ENCODE data around the gene HLA-DQA1. TPM values are rescaled to one million over a fixed set of nuclear protein-coding genes. Genes with fewer than 3 reads are reported as not detected.
A peak's percentile ranks its signal among the peaks of the same experiment; 100 is the strongest.

The HLA-DQA1 gene
- total RNA-seq, 2 experiments from 2014 or later, result 0.79 to 32.3 TPM

GRCh38 chr6:32624565-32624964 is 12.6 kb upstream of the HLA-DQA1 start:
- peak overlapping the region; percentile 22 for H3K4me3 ChIP-seq (ENCODE audit: low read depth, low read length, poor library complexity, severe bottlenecking)
- no peaks in the 10 kb centered on the region for H3K9me3 ChIP-seq (ENCODE audit: low read length)
- peak overlapping the region; percentile 91 for H3K27ac ChIP-seq (ENCODE audit: low read depth, low read length, poor library complexity, severe bottlenecking)
- DNase-seq (ENCODE audit: low spot score), result no peak
- POLR2A ChIA-PET, result interaction anchor here (0.7 to 1.3 kb wide), 2 partner anchors 36 to 361 kb away, joined by 3 to 6 read pairs; no protein-coding TSS in a partner anchor
- H3K4me1 ChIP-seq (ENCODE audit: insufficient read depth, low read length, poor library complexity, severe bottlenecking), result peaks cover 80% of the 10 kb centered on the region
- H3K4me2 ChIP-seq (ENCODE audit: low read length), result peak overlapping the region; percentile 60
- intact Hi-C loops (cut with micrococcal nuclease; ENCODE audit: unreplicated experiment), result loop anchor here (5.0 to 10.0 kb wide), 3 partner anchors 187 to 380 kb away; partner anchors contain the start of gene HLA-DRA
- H2AFZ ChIP-seq (ENCODE audit: low read length), result no peak overlapping the region
- H4K20me1 ChIP-seq (ENCODE audit: insufficient read depth, low read length), result no peaks in the 10 kb centered on the region
- H3K9me2 ChIP-seq (ENCODE audit: insufficient read depth, low read length), result no peaks in the 10 kb centered on the region
- no peaks in the 10 kb centered on the region for H3K79me2 ChIP-seq (ENCODE audit: insufficient read depth, low read depth, low read length)
- CTCF ChIA-PET (ENCODE audit: unreplicated experiment), result interaction anchor here (0.6 kb wide), 1 partner anchor 65 kb away, joined by 3 read pairs; no protein-coding TSS in a partner anchor
- no TSS peak for BruUV-seq (replicated peaks)
- no peaks in the 10 kb centered on the region for H3K36me3 ChIP-seq (ENCODE audit: insufficient read depth, low read length)
- no peak for TF ChIP-seq CTCF (conservative IDR thresholded peaks at IDR 0.05; ENCODE audit: low read length)
- no peak for TF ChIP-seq EZH2phosphoT487 (IDR thresholded peaks at IDR 0.05; ENCODE audit: borderline replicate concordance, low read depth, low read length)

GRCh38 chr6:32625137-32625536 is 12.1 kb upstream of the HLA-DQA1 start:
- Histone ChIP-seq H2AFZ (ENCODE audit: low read length) (no peak overlapping the region), H3K4me3 (ENCODE audit: low read depth, low read length, poor library complexity, severe bottlenecking) (peak overlapping the region; percentile 22), H3K9me3 (ENCODE audit: low read length) (no peaks in the 10 kb centered on the region), H4K20me1 (ENCODE audit: insufficient read depth, low read length) (no peaks in the 10 kb centered on the region), H3K36me3 (ENCODE audit: insufficient read depth, low read length) (no peaks in the 10 kb centered on the region), H3K9me2 (ENCODE audit: insufficient read depth, low read length) (no peaks in the 10 kb centered on the region), H3K4me1 (ENCODE audit: insufficient read depth, low read length, poor library complexity, severe bottlenecking) (peaks cover 80% of the 10 kb centered on the region), H3K79me2 (ENCODE audit: insufficient read depth, low read depth, low read length) (no peaks in the 10 kb centered on the region), H3K27ac (ENCODE audit: low read depth, low read length, poor library complexity, severe bottlenecking) (peak overlapping the region; percentile 36), H3K4me2 (ENCODE audit: low read length) (peak overlapping the region; percentile 60)
- POLR2A ChIA-PET, result no interaction called here
- BruUV-seq (replicated peaks), result no TSS peak
- intact Hi-C loops (cut with micrococcal nuclease; ENCODE audit: unreplicated experiment), result loop anchor here (1.0 to 10.0 kb wide), 3 partner anchors 240 to 380 kb away; no protein-coding TSS in a partner anchor
- DNase-seq (ENCODE audit: low spot score), result no peak
- TF ChIP-seq EZH2phosphoT487 (IDR thresholded peaks at IDR 0.05; ENCODE audit: borderline replicate concordance, low read depth, low read length), result no peak
- no peak for TF ChIP-seq CTCF (conservative IDR thresholded peaks at IDR 0.05; ENCODE audit: low read length)
- CTCF ChIA-PET (ENCODE audit: unreplicated experiment), result interaction anchor here (0.6 kb wide), 1 partner anchor 65 kb away, joined by 3 read pairs; no protein-coding TSS in a partner anchor

- H3K4me1 ChIP-seq (ENCODE audit: insufficient read depth, low read length, poor library complexity, severe bottlenecking), result peaks cover 68% of the 10 kb centered on the region
- H2AFZ ChIP-seq (ENCODE audit: low read length), result peak overlapping the region; percentile 36; the same call in 1 of the 2 replicates
- intact Hi-C loops (cut with micrococcal nuclease; ENCODE audit: unreplicated experiment), result loop anchor here (10.0 kb wide), 2 partner anchors 238 to 382 kb away; no protein-coding TSS in a partner anchor
- no peaks in the 10 kb centered on the region for H4K20me1 ChIP-seq (ENCODE audit: insufficient read depth, low read length)
- H3K9me2 ChIP-seq (ENCODE audit: insufficient read depth, low read length), result no peaks in the 10 kb centered on the region
- no peak overlapping the region for H3K4me2 ChIP-seq (ENCODE audit: low read length)
- H3K36me3 ChIP-seq (ENCODE audit: insufficient read depth, low read length), result no peaks in the 10 kb centered on the region
- no peaks in the 10 kb centered on the region for H3K79me2 ChIP-seq (ENCODE audit: insufficient read depth, low read depth, low read length)
- TF ChIP-seq CTCF (conservative IDR thresholded peaks at IDR 0.05; ENCODE audit: low read length) (no peak), EZH2phosphoT487 (IDR thresholded peaks at IDR 0.05; ENCODE audit: borderline replicate concordance, low read depth, low read length) (no peak)
- H3K9me3 ChIP-seq (ENCODE audit: low read length), result no peaks in the 10 kb centered on the region
- ChIA-PET POLR2A (no interaction called here), CTCF (ENCODE audit: unreplicated experiment) (no interaction called here)
- H3K4me3 ChIP-seq (ENCODE audit: low read depth, low read length, poor library complexity, severe bottlenecking), result no peak overlapping the region
- no TSS peak for BruUV-seq (replicated peaks)
- H3K27ac ChIP-seq (ENCODE audit: low read depth, low read length, poor library complexity, severe bottlenecking), result no peak overlapping the region
- no peak for DNase-seq (ENCODE audit: low spot score)
Observed at GRCh38 chr6:32627249-32627648, 10.0 kb upstream of the HLA-DQA1 start.

Measured in OCI-LY7 (cell line).